NCI-H2196 treated with DMSO at 0.1 percent for 48 hours (cell line): ENCODE results near the gene FNIP2.
"Not testable (repeated sequence)": the region's sequence is repeated elsewhere in the genome, so short reads cannot be mapped to it uniquely, and the experiment has no call there.

ENCODE experiments used
- DNase-seq: peaks from one replicate; lab custom pipeline; 2025; ENCODE audit not compliant: unreplicated experiment; lab: John Stamatoyannopoulos, UW

FNIP2 gene

DNA sequence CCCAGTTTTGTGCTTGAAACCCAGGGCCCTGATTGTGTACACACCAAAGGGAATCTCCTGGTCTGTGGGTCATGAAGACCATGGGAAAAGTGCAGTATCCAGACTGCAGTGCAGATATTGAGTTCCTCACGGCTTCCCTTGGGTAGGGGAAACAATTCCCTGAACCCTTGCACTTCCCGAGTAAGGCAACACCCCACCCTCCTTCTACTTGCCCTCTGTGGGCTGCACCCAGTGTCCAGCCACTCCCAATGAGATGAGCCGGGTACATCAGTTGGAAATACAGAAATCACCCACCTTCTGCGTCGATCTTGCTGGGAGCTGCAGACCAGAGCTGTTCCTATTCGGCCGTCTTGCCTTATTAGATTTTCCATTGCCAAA, 134.2 kb downstream of the FNIP2 start:
- no peak for DNase-seq

GRCh38 chr4:158903472-158904043, 134.7 kb downstream of the FNIP2 start:
- no peak for DNase-seq

DNA sequence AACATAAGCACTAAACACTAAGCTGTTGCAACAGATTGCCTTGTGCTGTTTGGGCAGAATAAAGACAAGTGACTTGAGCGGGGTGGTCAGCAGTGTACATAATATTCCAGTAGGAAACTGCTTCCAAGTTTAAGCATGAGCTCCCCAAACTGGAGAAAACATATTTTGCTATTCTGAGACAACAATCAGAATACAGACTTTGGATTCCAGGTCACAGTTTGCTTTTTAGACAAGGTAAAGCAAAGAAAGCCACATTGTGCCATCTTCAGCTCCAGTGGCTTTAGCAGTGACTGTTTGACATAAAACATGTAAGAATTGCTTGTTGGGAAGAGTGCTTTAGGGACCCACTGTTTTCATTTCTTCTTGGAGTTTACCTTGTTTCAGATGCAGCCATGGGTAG, 136.0 kb downstream of the FNIP2 start:
- DNase-seq: no peak

- DNase-seq: no peak
Measured at GRCh38 chr4:158906073-158906472, 137.2 kb downstream of the FNIP2 start.

DNA sequence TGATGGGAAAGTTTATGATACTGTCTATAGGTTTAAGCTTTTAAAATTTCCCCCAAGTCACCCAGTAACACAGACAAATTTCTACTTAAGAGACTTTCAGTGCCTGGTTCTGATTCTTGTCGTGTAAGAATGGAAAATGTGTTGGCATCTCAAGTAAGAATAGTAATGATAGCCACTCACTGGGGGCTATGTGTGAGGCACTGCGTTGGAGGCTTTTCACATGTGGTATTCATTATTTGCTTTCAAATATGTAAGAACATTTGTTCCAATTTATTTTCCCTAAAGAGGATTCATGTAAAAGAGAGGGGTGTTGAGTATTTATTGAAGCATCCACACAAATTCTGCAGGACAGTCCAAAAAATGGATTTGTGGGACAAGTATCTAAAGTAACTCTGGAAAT, 143.6 kb downstream of the FNIP2 start:
- DNase-seq: no peak

DNA sequence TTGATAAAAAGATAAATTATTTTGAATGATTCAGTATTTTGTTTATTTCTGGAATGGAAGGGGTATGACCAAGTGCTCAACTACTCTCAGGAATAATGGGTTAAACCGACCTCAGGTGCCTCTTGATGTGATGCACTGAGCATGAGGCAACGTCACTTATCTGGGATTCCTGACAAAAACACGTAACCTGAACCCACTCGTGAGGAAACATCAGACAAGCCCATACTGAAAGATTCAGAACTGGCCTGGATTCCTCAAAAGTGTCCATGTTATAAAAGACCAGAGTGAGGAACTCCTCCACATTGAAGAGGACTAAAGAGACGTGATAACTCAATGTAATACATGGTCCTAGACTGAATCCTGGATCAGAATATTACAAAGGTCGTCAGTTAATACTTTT, 144.0 kb downstream of the FNIP2 start:
- DNase-seq: no peak

- DNase-seq: no peak
Measured at GRCh38 chr4:158913766-158914165, 144.9 kb downstream of the FNIP2 start.

- no peak for DNase-seq
Measured at GRCh38 chr4:158914218-158914617, 145.4 kb downstream of the FNIP2 start.

DNA sequence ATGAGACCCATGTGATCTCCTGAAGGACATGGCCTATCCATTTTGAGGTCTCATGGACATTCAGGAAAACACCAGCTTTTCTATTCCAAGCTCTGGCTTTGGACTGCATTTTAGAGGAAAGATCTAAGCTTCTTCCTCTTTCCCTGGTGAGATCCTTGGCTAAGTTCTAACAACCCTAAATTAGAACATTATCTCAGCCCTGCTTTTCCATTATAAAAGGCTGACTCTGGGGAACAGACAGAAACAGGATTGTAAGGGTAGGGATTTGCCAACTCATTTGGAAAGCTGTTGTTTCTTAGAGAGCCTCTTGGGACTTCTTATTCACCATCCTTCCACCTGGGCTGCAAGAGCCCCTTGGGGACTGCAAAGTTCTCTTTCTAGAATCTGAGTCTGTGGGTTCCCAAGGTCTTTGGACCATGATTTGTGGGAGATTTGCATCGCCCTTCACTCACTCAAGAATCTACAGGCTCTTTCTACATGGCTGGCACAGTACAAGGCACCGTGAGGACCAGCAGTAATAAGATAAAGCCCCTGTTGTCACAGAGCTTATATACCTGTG, 146.9 kb downstream of the FNIP2 start:
- no peak for DNase-seq

DNA sequence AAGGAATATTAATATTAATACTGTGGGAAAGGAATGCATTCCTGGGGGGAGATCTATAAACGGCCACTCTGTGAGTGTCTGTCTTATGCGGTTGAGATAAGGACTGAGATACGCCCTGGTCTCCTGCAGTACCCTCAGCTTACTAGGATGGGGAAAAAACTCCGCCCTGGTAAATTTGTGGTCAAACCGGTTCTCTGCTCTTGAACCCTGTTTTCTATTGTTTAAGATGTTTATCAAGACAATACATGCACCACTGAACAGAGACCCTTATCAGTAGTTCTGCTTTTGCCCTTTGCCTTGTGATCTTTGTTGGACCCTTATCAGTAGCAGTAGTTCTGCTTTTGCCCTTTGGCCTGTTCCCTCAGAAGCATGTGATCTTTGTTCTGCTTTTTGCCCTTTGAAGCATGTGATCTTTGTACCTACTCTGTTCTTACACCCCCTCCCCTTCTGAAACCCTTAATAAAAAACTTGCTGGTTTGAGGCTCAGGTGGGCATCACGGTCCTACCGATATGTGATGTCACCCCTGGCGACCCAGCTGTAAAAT, 151.7 kb downstream of the FNIP2 start:
- DNase-seq: not testable (repeated sequence)

- DNase-seq: not testable (repeated sequence)
Measured at GRCh38 chr4:158927774-158928173, 158.9 kb downstream of the FNIP2 start.

GRCh38 chr4:158929939-158930638, 161.3 kb downstream of the FNIP2 start:
- DNase-seq: no peak

GRCh38 chr4:158930639-158930972, 161.8 kb downstream of the FNIP2 start:
- no peak for DNase-seq

DNA sequence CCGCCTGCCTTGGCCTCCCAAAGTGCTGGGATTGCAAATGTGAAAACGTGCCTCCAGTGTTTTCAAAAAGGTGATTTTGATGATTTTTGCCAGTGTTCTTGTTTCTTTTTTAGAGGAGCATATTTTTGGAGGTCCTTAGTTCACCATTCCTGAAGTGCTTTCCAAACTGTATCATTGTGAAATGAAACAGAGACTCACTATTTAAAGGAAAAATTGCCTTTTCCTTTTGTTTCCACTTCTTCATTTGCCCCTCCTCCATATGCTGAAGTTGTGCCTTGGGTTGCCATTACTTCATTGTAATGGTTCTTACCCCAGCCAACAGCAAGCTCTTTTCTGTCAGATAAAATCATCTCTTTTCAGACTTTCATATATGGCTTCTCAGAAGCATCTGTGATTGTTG, 164.4 kb downstream of the FNIP2 start:
- no peak for DNase-seq

- no peak for DNase-seq
Measured at GRCh38 chr4:158934996-158935669, 166.3 kb downstream of the FNIP2 start.

- DNase-seq: no peak
Measured at GRCh38 chr4:158936238-158936637, 167.4 kb downstream of the FNIP2 start.

- DNase-seq: no peak
Measured at GRCh38 chr4:158938220-158939044, 169.6 kb downstream of the FNIP2 start.

GRCh38 chr4:158940271-158940670, 171.4 kb downstream of the FNIP2 start:
- DNase-seq: no peak

- no peak for DNase-seq
Measured at GRCh38 chr4:158941321-158941720, 172.5 kb downstream of the FNIP2 start.

GRCh38 chr4:158941895-158942294, 173.1 kb downstream of the FNIP2 start:
- DNase-seq: no peak

GRCh38 chr4:158945529-158946108, 176.8 kb downstream of the FNIP2 start:
- DNase-seq: no peak
